IMR-90 (cell line): ENCODE results near the gene ARHGAP35. TPM values are rescaled to one million over a fixed set of nuclear protein-coding genes. Genes with fewer than 3 reads are reported as not detected.

ENCODE experiments used
- ATAC-seq: fragments of 200-7000 bp; cut with Tn5 transposase; 2 replicates; pipeline ENCODE4 v1.9.1; 2020; ENCODE audit warnings: low read depth, mild to moderate bottlenecking, moderate library complexity
- BruUV-seq: library from RNA; stranded (reverse); fragments of 400-500 nt; replicated peaks from 2 replicates; lab custom pipeline; 2021; lab: Mats Ljungman, UMichigan
- CTCF ChIA-PET: fragments of 300-600 bp; formaldehyde crosslinking; extraction: SDS; loops from one replicate; lab custom pipeline; 2021; ENCODE audit warnings: antibody characterized with exemption; lab: Yijun Ruan, JAX
- POLR2A ChIA-PET: fragments of 300-600 bp; sonication (Branson Sonifier 250); formaldehyde crosslinking; loops from one replicate; lab custom pipeline; 2022; ENCODE audit warnings: antibody characterized with exemption; ENCODE audit not compliant: unreplicated experiment; lab: Charles Lee
- DNase-seq: peaks from one replicate; pipeline ENCODE4 v3.0.0; 2013
- H2AFZ ChIP-seq: replicated peaks from 2 replicates; pipeline ENCODE3; 2013; ENCODE audit warnings: low read length, mild to moderate bottlenecking; ENCODE audit not compliant: poor library complexity
- H2AK5ac ChIP-seq: 2 replicates; pipeline ENCODE4 v1.6.1; 2013; ENCODE audit warnings: low read depth, low read length, inconsistent platforms
- H2AK9ac ChIP-seq: replicated peaks from 2 replicates; pipeline ENCODE3; 2013; ENCODE audit warnings: mild to moderate bottlenecking, low read depth, low read length, moderate library complexity; ENCODE audit not compliant: poor library complexity
- H2BK120ac ChIP-seq: 2 replicates; pipeline ENCODE4 v1.6.1; 2013; ENCODE audit warnings: low read depth, low read length, inconsistent platforms
- H2BK15ac ChIP-seq: 3 replicates; pipeline ENCODE4 v1.6.1; 2013; ENCODE audit warnings: low read depth, low read length, inconsistent platforms
- H2BK20ac ChIP-seq: 2 replicates; pipeline ENCODE4 v1.6.1; 2013; ENCODE audit warnings: low read depth, mild to moderate bottlenecking, inconsistent platforms, low read length, moderate library complexity
- H2BK5ac ChIP-seq: 2 replicates; pipeline ENCODE4 v1.6.1; 2013; ENCODE audit warnings: mild to moderate bottlenecking, low read depth, low read length, inconsistent platforms; ENCODE audit not compliant: poor library complexity, severe bottlenecking
- H3K14ac ChIP-seq: replicated peaks from 2 replicates; pipeline ENCODE4 v1.6.1; 2013; ENCODE audit warnings: low read depth, low read length, inconsistent platforms
- H3K18ac ChIP-seq: 2 replicates; pipeline ENCODE4 v1.6.1; 2013; ENCODE audit warnings: low read depth, low read length, control low read depth
- H3K23ac ChIP-seq: 2 replicates; pipeline ENCODE4 v1.6.1; 2013; ENCODE audit warnings: low read depth, low read length, inconsistent platforms
- H3K27ac ChIP-seq: 2 replicates; pipeline ENCODE4 v1.5.1; 2013; ENCODE audit warnings: mild to moderate bottlenecking, control low read depth, low read length; ENCODE audit not compliant: insufficient read depth
- H3K27me3 ChIP-seq: 2 replicates; pipeline ENCODE4 v1.6.1; 2013; ENCODE audit warnings: low read length; ENCODE audit not compliant: control insufficient read depth, insufficient read depth
- H3K36me3 ChIP-seq: 2 replicates; pipeline ENCODE4 v1.6.1; 2013; ENCODE audit warnings: low read length, mixed read lengths; ENCODE audit not compliant: control insufficient read depth, insufficient read depth
- H3K4ac ChIP-seq: 2 replicates; pipeline ENCODE4 v1.6.1; 2013; ENCODE audit warnings: low read depth, low read length, inconsistent platforms
- H3K4me1 ChIP-seq: 2 replicates; pipeline ENCODE4 v1.6.1; 2013; ENCODE audit warnings: low read length, mixed read lengths; ENCODE audit not compliant: control insufficient read depth, insufficient read depth
- H3K4me2 ChIP-seq: 2 replicates; pipeline ENCODE4 v1.6.1; 2013; ENCODE audit warnings: low read depth, mild to moderate bottlenecking, control low read depth, low read length, moderate library complexity
- H3K4me3 ChIP-seq: 2 replicates; pipeline ENCODE4 v1.5.1; 2013; ENCODE audit warnings: low read depth, mild to moderate bottlenecking, control low read depth, low read length, moderate library complexity; ENCODE audit not compliant: insufficient read depth
- H3K56ac ChIP-seq: 2 replicates; pipeline ENCODE4 v1.6.1; 2013; ENCODE audit warnings: low read length, inconsistent platforms; ENCODE audit not compliant: insufficient read depth; ENCODE audit errors: extremely low read depth
- H3K79me1 ChIP-seq, 2 experiments: 2 replicates each; pipeline ENCODE4 v1.6.1; 2013; ENCODE audit warnings: low read length in 2 of 2, inconsistent platforms in 1 of 2, low read depth in 1 of 2
- H3K9ac ChIP-seq: 2 replicates; pipeline ENCODE4 v1.6.1; 2013; ENCODE audit warnings: low read depth, low read length, control low read depth
- H3K9me1 ChIP-seq: 2 replicates; pipeline ENCODE4 v1.6.1; 2013; ENCODE audit warnings: low read length, inconsistent platforms; ENCODE audit not compliant: insufficient read depth
- H3K9me3 ChIP-seq: 2 replicates; pipeline ENCODE4 v1.6.1; 2013; ENCODE audit warnings: low read length; ENCODE audit not compliant: control insufficient read depth, insufficient read depth
- H4K20me1 ChIP-seq: 2 replicates; pipeline ENCODE4 v1.6.1; 2013; ENCODE audit warnings: low read length, inconsistent platforms; ENCODE audit not compliant: insufficient read depth
- H4K5ac ChIP-seq: 2 replicates; pipeline ENCODE4 v1.6.1; 2013; ENCODE audit warnings: mild to moderate bottlenecking, low read depth, low read length, control low read depth
- H4K8ac ChIP-seq, 2 experiments: 2 replicates each; pipeline ENCODE4 v1.6.1; 2013; ENCODE audit warnings: low read depth in 2 of 2, low read length in 2 of 2, control low read depth in 1 of 2, inconsistent platforms in 1 of 2
- H4K91ac ChIP-seq: 2 replicates; pipeline ENCODE4 v1.6.1; 2013; ENCODE audit warnings: low read depth, low read length, inconsistent platforms; ENCODE audit not compliant: insufficient read depth
- FOS ChIP-seq: fragments of 150-350 bp; IDR thresholded peaks from 2 replicates; pipeline ENCODE4 v1.6.1; 2016; ENCODE audit warnings: low read depth, low read length
- RAD21 ChIP-seq: IDR thresholded peaks from 2 replicates; pipeline ENCODE4 v1.6.1; 2012; ENCODE audit warnings: low read length, improper control_type of control experiment
- RCOR1 ChIP-seq: IDR thresholded peaks from 2 replicates; pipeline ENCODE4 v1.6.1; 2012; ENCODE audit warnings: mild to moderate bottlenecking, low read length, improper control_type of control experiment; ENCODE audit not compliant: insufficient replicate concordance
- WGBS, 2 experiments: methylation state at CpG; one replicate each; pipeline versions ENCODE4 v1.1.5 to v1.1.7; 2013; ENCODE audit warnings: missing lambda C conversion rate in 2 of 2; ENCODE audit not compliant: insufficient read length in 1 of 2; ENCODE audit errors: extremely low coverage in 2 of 2; 5-methylcytosine and 5-hydroxymethylcytosine counted together
- dilution Hi-C: fragments of 300-500 bp; cut with HindIII; formaldehyde crosslinking; loops from one replicate; pipeline ENCODE4 v1.14.3; 2018; ENCODE audit warnings: low sequenced_read_pairs; ENCODE audit not compliant: unreplicated experiment
- in situ Hi-C: fragments of 300-500 bp; cut with MboI; formaldehyde crosslinking; loops from 3 replicates; pipeline ENCODE4 v1.14.3; 2019; ENCODE audit warnings: low sequenced_read_pairs, inconsistent platforms, mixed read lengths
- intact Hi-C: fragments of 100-400 bp; cut with micrococcal nuclease; formaldehyde crosslinking; loops from 2 replicates; pipeline ENCODE4 v1.10.0; 2022
- polyA plus RNA-seq, 3 experiments: library from polyadenylated mRNA; depleted of rRNA; stranded (reverse); fragments of >200 nt; gene quantifications; 2 replicates each; pipeline ENCODE4 v1.2.3, GENCODE V29; 2012; ENCODE audit warnings: low replicate concordance in 1 of 3
- total RNA-seq: library from RNA; depleted of rRNA; stranded (reverse); fragments of >200 nt; gene quantifications from 2 replicates; pipeline ENCODE4 v1.2.3, GENCODE V29; 2012

ARHGAP35 gene
- total and polyA plus RNA-seq, 2 of the 4 experiments (the other 2 are of a cell fraction), result 16.4 to 29.0 TPM

- Histone ChIP-seq H3K4me1 (peaks cover 10% of the 10 kb centered on the region; the same call in 1 of the 2 replicates), H2BK20ac (no peak overlapping the region), H3K9me1 (peaks cover 13% of the 10 kb centered on the region), H3K36me3 (no peaks in the 10 kb centered on the region), H3K27ac (peak overlapping the region; percentile 51), H4K91ac (no peak overlapping the region), H3K4ac (peak overlapping the region; percentile 21), H2BK15ac (no peak overlapping the region), H2AK9ac (no peak overlapping the region), H3K23ac (no peak overlapping the region), H2BK120ac (peak overlapping the region; percentile 4; the same call in 1 of the 2 replicates), H2BK5ac (peak overlapping the region; percentile 62), H3K9me3 (no peaks in the 10 kb centered on the region), H3K4me3 (no peak overlapping the region), H3K4me2 (peak overlapping the region; percentile 33; the same call in 1 of the 2 replicates), H2AK5ac (0 out of 2 replicates have a peak overlapping the region, but pooled peaks have one; percentile 37), H2AFZ (no peak overlapping the region), H3K18ac (no peak overlapping the region), H3K27me3 (no peaks in the 10 kb centered on the region), H3K9ac (no peak overlapping the region), H4K5ac (no peak overlapping the region), H3K79me1 (peaks cover 31 to 82% of the 10 kb centered on the region in 2 experiments), H4K20me1 (peaks cover 29% of the 10 kb centered on the region), H4K8ac (no peak overlapping the region), H3K56ac (no peak overlapping the region), H3K14ac (peak overlapping the region; percentile 18; the same call in 1 of the 2 replicates)
- WGBS, 2 experiments, result 0% methylated on average over 4 of the region's 9 CpGs; no CpG with 5 or more reads in 1 of the 2 experiments
- intact Hi-C loops (loop anchor here (5.0 kb wide), 1 partner anchor 54 kb away; no protein-coding TSS in a partner anchor), dilution Hi-C loops (no loop called here), in situ Hi-C loops (no loop called here)
- ChIA-PET POLR2A (interaction anchor here (0.7 kb wide), 1 partner anchor 15 kb away, joined by 5 read pairs; no protein-coding TSS in a partner anchor), CTCF (no interaction called here)
- ATAC-seq (peak; percentile 85), DNase-seq (peak; percentile 93)
- TF ChIP-seq FOS (peak; percentile 76), RCOR1 (no peak), RAD21 (peak; percentile 24)
- no TSS peak for BruUV-seq
Measured at GRCh38 chr19:46878613-46879375, 18.0 kb downstream of the ARHGAP35 start.
